GM18505 (cell line): ENCODE data around the gene ARTN.

ENCODE experiments used
- ATAC-seq: cut with Tn5 transposase; IDR thresholded peaks from one replicate; pipeline ENCODE4 v1.9.1; 2021; ENCODE audit not compliant: unreplicated experiment
- POLR2A ChIP-seq: IDR thresholded peaks from 4 replicates; pipeline ENCODE4 v1.6.1; 2011; ENCODE audit warnings: borderline replicate concordance; ENCODE audit not compliant: insufficient read depth, insufficient read length; ENCODE audit errors: extremely low read depth

The ARTN gene

DNA sequence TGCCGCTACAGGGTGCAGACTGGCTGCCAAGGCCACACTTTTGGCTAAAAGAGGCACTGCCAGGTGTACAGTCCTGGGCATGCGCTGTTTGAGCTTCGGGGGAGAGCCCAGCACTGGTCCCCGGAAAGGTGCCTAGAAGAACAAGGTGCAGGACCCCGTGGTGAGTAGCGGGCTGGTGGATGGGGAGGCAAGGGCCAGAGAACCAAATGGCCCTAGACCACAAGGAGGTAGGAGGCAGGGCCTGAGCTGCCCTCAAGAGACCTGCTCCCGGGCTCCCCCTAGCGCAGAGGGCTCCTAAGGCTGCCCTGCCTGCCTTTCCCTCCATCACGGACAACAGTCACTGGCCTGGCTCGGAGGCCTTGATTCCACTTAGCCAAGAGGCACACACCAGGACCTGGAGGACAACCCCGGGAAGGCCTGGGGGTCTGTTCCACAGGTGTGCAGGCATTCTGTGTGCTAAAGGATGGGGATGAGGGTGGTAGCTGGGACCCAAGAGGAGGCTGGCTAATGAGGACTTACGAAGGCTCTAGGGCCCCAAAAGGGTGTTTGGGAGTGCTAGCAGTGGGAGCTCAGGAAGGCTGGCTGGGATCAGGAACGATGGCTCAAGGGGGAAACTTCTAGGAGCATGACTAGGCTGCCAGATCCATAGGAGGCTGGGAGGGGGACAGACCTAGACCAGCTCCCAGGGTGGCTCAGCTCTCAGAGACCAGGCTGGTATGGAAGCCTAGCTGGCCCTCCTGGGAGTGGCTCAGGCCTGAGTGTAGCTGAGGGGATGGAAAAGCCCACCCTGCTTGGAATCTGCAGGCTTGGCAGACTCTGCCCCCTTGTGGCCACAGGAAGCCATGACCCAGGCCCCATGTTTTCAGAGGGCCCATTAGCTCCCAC is 742 bp downstream of the ARTN start:
- no peak for TF ChIP-seq POLR2A
- ATAC-seq: no peak

GRCh38 chr1:43934986-43935324 is 1.4 kb downstream of the ARTN start:
- no peak for TF ChIP-seq POLR2A

GRCh38 chr1:43935711-43936427 is 2.3 kb downstream of the ARTN start:
- no peak for TF ChIP-seq POLR2A
- ATAC-seq: no peak

More at GRCh38 chr1:43934986-43935324, 1.4 kb downstream of the ARTN start:
- no peak for ATAC-seq

DNA sequence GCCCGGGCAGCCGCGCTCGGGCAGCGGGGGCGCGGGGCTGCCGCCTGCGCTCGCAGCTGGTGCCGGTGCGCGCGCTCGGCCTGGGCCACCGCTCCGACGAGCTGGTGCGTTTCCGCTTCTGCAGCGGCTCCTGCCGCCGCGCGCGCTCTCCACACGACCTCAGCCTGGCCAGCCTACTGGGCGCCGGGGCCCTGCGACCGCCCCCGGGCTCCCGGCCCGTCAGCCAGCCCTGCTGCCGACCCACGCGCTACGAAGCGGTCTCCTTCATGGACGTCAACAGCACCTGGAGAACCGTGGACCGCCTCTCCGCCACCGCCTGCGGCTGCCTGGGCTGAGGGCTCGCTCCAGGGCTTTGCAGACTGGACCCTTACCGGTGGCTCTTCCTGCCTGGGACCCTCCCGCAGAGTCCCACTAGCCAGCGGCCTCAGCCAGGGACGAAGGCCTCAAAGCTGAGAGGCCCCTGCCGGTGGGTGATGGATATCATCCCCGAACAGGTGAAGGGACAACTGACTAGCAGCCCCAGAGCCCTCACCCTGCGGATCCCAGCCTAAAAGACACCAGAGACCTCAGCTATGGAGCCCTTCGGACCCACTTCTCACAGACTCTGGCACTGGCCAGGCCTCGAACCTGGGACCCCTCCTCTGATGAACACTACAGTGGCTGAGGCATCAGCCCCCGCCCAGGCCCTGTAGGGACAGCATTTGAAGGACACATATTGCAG is 3.0 kb downstream of the ARTN start:
- no peak for TF ChIP-seq POLR2A

DNA sequence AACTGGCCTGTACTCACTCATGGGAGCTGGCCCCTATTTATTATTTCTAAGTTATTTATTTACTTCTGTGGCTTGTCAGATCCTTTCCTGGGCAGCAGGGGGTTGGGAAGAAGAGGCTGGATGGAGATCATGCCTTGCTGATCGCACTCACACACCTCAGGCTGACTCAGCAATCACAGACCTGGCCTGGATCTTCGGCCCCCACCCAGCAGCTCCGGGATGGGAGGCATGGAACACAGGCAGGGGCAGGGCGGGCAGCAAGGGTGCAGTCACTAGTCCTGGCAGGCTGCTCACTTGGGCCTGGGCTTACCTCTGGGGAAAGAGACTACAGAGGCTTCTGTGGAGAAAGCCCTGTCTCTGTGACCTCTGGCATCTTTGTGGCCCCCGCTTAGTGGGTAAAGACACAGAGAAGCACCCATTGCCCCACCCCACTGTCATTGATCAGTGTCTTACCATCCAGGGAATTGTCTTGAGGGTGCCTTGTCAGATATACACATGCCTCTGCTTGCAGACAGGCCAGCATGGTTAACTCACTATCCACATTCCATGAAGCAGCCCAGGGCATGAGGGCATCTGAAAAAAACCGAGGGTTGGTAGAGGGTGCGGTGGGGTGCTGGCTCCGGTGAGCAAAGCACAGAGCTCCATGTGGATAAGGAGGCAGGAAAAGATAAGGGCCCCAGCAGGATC is 3.7 kb downstream of the ARTN start:
- ATAC-seq: no peak
- TF ChIP-seq POLR2A: no peak

More for the DNA sequence above, 3.0 kb downstream of the ARTN start:
- no peak for ATAC-seq

GRCh38 chr1:43938383-43938782 is 4.8 kb downstream of the ARTN start:
- no peak for TF ChIP-seq POLR2A
- no peak for ATAC-seq

- no peak for TF ChIP-seq POLR2A
- ATAC-seq: no peak
Measured at GRCh38 chr1:43938892-43939587, 5.4 kb downstream of the ARTN start.

- TF ChIP-seq POLR2A: no peak
- ATAC-seq: no peak
Measured at GRCh38 chr1:43942411-43942810, 8.8 kb downstream of the ARTN start.

DNA sequence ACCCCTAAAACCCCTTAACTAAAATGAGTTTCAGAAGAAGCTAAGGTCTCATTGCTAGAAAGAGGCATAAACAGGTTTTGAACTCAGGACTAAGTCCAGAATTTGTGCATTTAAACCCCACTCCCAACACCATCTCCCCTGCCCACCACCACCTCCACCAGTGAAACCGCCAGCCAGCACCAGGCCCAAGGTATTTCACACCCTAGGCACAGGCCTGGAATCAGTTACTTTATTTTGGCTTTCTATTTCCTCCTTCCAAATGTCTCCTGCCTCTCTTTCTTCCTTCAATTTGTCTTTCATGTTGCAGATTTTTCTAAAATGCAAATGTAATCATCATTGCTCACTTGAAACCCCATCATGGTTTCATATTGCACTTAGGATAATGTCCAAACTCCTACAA is 11.3 kb downstream of the ARTN start:
- no peak for ATAC-seq
- TF ChIP-seq POLR2A: no peak

DNA sequence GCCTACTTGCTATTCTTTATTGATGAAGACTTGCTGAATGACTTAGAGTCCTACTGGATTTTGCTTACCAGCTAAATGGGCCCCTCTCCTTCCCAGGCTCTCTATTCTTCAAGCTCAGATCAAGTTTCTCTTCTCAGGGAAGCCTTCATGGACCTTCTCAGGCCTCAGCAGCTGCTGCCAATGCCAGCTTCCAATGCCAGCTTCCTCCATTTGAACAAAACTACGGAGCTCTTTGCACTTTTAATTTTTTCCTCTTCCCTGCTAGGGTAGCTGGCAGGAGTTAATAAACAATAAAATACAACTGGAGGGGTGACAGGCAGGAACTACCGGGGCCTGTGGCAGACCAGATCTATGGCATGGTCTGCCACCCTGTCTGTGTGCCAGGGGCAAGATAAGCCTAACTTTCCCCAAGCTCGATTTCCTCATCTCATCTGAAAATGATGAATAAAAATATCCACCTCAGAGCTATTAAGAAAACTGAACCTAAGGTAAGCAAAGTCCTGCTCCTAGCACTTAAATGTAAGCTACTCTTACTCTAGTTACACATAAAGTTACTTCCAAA is 12.2 kb downstream of the ARTN start:
- no peak for TF ChIP-seq POLR2A
- no peak for ATAC-seq

DNA sequence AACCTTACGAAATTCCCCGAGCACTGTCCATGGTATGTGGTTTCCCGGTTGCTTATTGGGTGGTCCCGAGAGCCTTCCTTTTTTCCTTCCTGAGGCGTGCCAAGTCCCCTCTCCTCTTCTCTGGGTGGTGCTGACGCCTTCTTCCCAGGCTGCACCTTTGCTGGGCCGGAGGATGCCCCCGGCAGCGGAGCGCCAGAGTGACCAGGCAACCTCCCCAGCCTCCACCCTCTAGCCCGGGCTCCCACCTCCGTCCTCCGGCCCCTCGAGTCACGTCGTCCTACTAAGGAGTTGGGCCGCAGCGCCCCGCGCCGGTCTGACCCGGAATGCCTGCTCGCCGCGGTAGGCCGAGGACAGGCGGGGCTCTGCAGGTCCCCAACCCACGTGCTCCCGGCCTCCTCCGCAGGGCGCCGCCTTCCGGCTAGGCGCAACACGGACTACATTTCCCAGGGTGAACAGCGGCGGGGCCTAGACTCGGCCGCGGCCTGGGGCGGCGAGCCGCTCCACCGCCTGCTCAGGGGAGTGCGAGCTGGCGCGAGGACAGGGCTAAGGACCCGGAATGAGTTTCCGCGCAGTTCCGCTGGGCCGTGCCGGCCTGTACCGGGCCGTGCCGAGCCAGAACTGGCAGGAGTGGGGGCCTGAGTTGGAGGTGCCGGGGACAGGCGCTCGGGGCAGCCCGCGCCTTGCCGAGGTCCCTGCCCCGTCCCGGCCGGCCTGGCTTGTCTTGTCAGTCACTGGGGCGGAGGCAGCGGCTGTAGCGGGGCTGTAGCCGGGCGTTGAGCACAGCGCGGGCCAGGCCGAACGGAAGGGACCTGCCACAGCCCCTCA is 12.8 kb downstream of the ARTN start, which contains the start of gene IPO13:
TSS of gene IPO13 (plus strand) at position 715 of the 825 bp plus-strand sequence. CDS start 651 bp downstream, outside the sequence.
- peak; percentile 91 for ATAC-seq
- peak; percentile 92 for TF ChIP-seq POLR2A
